WERI-Rb-1 (cell line): ENCODE results near the gene GLCE.
"Not testable (repeated sequence)": the region's sequence is repeated elsewhere in the genome, so short reads cannot be mapped to it uniquely, and the experiment has no call there.

Experiments
- DNase-seq: peaks from one replicate; pipeline ENCODE4 v3.0.0-alpha.2; 2020
- H3K27ac ChIP-seq: fragments of 250-450 bp; sonication (Bioruptor Pico); 2 replicates; pipeline ENCODE4 v1.5.1; 2020; ENCODE audit warnings: mild to moderate bottlenecking, moderate library complexity
- H3K27me3 ChIP-seq: fragments of 250-450 bp; sonication (Bioruptor Pico); 2 replicates; pipeline ENCODE4 v1.5.1; 2021; ENCODE audit warnings: mild to moderate bottlenecking, low read depth, moderate library complexity; ENCODE audit not compliant: insufficient read depth, severe bottlenecking
- H3K36me3 ChIP-seq: fragments of 250-450 bp; sonication (Bioruptor Pico); 2 replicates; pipeline ENCODE4 v1.5.1; 2020; ENCODE audit warnings: mild to moderate bottlenecking, moderate library complexity
- H3K4me3 ChIP-seq: 2 replicates; pipeline ENCODE4 v1.5.1; 2011; ENCODE audit warnings: low read depth, mild to moderate bottlenecking, control low read depth, low read length
- H3K9me3 ChIP-seq: fragments of 250-450 bp; sonication (Bioruptor Pico); 2 replicates; pipeline ENCODE4 v1.5.1; 2021; ENCODE audit warnings: mild to moderate bottlenecking, moderate library complexity; ENCODE audit not compliant: severe bottlenecking
- CTCF ChIP-seq: IDR thresholded peaks from 2 replicates; pipeline ENCODE4 v1.5.1; 2011; ENCODE audit warnings: low read depth, mild to moderate bottlenecking, control low read depth, inconsistent platforms, low read length

Gene GLCE

GRCh38 chr15:69167218-69167846 is 6.9 kb downstream of the GLCE start:
- no peaks in the 10 kb centered on the region for H3K27me3 ChIP-seq
- H3K27ac ChIP-seq, result no peak overlapping the region
- DNase-seq, result no peak
- H3K9me3 ChIP-seq, result no peaks in the 10 kb centered on the region
- TF ChIP-seq CTCF, result no peak
- no peaks in the 10 kb centered on the region for H3K36me3 ChIP-seq
- no peak overlapping the region for H3K4me3 ChIP-seq

DNA sequence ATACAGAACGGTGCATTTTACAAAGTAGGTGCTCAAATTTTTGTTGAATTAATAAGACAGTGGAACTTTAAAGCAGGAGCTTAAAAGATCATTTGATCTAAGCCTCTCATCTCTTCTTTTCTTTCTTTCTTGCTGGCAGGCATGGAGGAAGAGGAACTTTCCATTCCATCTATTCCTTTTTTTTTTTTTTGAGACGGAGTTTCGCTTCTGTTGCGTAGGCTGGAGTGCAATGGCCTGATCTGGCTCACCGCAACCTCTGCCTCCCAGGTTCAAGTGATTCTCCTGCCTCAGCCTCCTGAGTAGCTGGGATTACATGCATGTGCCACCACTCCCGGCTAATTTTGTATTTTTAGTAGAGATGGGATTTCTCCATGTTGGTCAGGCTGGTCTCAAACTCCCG is 7.9 kb downstream of the GLCE start:
- DNase-seq, H3K9me3 ChIP-seq, H3K27me3 ChIP-seq, H3K36me3 ChIP-seq, H3K4me3 ChIP-seq, H3K27ac ChIP-seq: not testable (repeated sequence)

- H3K9me3 ChIP-seq, DNase-seq, H3K27me3 ChIP-seq, H3K4me3 ChIP-seq, H3K27ac ChIP-seq, H3K36me3 ChIP-seq: not testable (repeated sequence)
Measured at GRCh38 chr15:69169540-69169939, 9.1 kb downstream of the GLCE start.

- DNase-seq, result no peak
- no peaks in the 10 kb centered on the region for H3K27me3 ChIP-seq
Measured at GRCh38 chr15:69170597-69170996, 10.2 kb downstream of the GLCE start.

DNA sequence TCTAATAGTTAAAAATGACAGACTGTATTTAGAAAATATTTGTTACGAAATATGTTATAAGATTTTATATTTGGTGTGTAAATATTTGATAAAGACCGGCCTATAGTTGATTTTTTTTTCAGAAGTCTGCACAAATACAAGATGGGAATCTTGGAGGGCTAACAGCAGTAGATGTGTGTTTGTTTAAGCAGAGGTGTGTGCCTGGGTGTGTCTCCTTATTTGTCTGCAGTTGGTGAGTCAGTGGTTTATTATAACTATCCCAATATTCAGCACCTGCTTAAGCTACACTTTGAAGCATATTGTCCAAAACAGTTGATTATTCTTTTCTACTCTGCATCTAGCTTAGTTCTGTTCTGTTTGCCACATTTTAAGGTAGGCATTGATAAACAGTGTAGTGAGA is 12.4 kb downstream of the GLCE start:
- Histone ChIP-seq H3K4me3 (no peak overlapping the region), H3K9me3 (no peaks in the 10 kb centered on the region), H3K27ac (no peak overlapping the region), H3K36me3 (no peaks in the 10 kb centered on the region), H3K27me3 (no peaks in the 10 kb centered on the region)
- no peak for DNase-seq
- TF ChIP-seq CTCF, result no peak

More at GRCh38 chr15:69170597-69170996, 10.2 kb downstream of the GLCE start:
- Histone ChIP-seq H3K27ac (no peak overlapping the region), H3K36me3 (no peaks in the 10 kb centered on the region), H3K4me3 (no peak overlapping the region), H3K9me3 (no peaks in the 10 kb centered on the region)
- TF ChIP-seq CTCF, result no peak

- Histone ChIP-seq H3K27ac (no peak overlapping the region), H3K4me3 (no peak overlapping the region), H3K9me3 (no peaks in the 10 kb centered on the region), H3K27me3 (no peaks in the 10 kb centered on the region), H3K36me3 (no peaks in the 10 kb centered on the region)
- no peak for TF ChIP-seq CTCF
- no peak for DNase-seq
Measured at GRCh38 chr15:69175536-69175935, 15.1 kb downstream of the GLCE start.

DNA sequence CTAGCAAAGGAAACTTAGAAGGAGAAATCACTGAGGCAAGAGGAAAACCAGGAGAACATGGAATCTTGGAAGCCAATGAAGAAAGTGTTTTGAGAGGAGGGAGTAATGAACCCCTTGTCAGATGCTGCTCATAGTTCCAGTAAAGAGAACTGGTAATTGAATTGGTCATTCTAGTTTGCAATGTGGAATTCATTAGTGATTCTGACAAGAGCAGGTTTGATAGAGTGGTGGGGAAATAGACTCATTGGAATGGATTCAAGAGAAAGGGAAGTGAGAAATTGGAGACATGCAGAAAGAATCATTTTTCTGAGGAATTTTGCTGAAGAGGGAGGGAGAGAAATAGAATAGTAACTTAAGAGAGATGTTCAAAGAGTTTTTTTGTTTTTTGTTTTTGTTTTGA is 21.0 kb downstream of the GLCE start:
- no peaks in the 10 kb centered on the region for H3K27me3 ChIP-seq
- H3K27ac ChIP-seq, result no peak overlapping the region
- TF ChIP-seq CTCF, result no peak
- no peaks in the 10 kb centered on the region for H3K9me3 ChIP-seq
- no peak overlapping the region for H3K4me3 ChIP-seq
- no peak for DNase-seq
- no peaks in the 10 kb centered on the region for H3K36me3 ChIP-seq
